Subcutaneous adipose tissue (tissue), 4 donors: ENCODE measurements around the gene UGT2A2. TPM values are rescaled to one million over a fixed set of nuclear protein-coding genes. Genes with fewer than 3 reads are reported as not detected.

Experiments
- total RNA-seq, 4 donors: library from RNA; depleted of rRNA; stranded (reverse); fragments of >200 nt; gene quantifications; one replicate each; pipeline ENCODE4 v1.1.0, GENCODE V29; 2016
- TF ChIP-seq, protein P1 (sequence below): fragments of 450-650 bp; IDR thresholded peaks from one replicate; pipeline ENCODE4 v1.5.1; 2016; ENCODE audit warnings: low read depth, mild to moderate bottlenecking, control low read depth, antibody characterized with exemption, moderate library complexity

UGT2A2 gene
- total RNA-seq, 4 donors from 2014 or later, result not detected

DNA sequence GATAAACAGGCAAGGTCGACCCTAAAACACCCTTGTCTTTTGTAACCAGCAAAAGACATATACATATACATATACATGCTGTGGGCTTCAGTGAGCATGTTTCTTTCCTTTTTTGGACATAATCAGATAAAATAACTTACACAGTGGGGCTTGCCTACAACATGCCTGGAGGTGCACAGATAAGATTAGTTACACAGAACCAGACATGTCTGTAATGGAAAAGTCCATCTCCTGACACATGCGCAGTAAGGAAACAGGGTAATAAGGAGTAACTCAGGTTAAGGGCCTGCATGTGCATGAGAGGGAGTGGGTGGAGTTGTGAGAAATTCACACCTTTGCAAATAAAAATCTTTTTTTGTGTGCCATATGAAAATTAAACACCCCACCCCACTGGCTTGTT, 10.2 kb upstream of the UGT2A2 start:
- TF ChIP-seq, protein P1, sequence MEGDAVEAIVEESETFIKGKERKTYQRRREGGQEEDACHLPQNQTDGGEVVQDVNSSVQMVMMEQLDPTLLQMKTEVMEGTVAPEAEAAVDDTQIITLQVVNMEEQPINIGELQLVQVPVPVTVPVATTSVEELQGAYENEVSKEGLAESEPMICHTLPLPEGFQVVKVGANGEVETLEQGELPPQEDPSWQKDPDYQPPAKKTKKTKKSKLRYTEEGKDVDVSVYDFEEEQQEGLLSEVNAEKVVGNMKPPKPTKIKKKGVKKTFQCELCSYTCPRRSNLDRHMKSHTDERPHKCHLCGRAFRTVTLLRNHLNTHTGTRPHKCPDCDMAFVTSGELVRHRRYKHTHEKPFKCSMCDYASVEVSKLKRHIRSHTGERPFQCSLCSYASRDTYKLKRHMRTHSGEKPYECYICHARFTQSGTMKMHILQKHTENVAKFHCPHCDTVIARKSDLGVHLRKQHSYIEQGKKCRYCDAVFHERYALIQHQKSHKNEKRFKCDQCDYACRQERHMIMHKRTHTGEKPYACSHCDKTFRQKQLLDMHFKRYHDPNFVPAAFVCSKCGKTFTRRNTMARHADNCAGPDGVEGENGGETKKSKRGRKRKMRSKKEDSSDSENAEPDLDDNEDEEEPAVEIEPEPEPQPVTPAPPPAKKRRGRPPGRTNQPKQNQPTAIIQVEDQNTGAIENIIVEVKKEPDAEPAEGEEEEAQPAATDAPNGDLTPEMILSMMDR, result no peak

DNA sequence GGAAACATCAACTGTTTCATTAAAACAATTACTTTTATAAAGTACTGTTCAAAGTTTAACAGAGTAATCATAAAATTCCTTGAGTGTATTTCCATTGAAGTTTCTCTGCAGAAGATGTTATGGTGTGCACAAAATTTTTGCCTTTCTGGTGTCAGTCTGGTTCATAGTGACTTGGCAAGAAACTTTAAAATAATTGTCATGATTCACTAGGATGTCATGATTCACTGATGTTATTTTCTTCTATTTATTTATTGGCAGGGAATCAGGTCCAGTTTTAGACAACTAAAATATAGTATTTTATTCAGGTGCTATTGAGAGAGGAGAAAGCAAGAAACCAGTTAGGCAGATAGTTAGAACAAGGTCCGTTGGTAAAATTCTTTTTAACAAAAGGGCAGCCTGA, 9.8 kb upstream of the UGT2A2 start:
- TF ChIP-seq, protein P1, result no peak

DNA sequence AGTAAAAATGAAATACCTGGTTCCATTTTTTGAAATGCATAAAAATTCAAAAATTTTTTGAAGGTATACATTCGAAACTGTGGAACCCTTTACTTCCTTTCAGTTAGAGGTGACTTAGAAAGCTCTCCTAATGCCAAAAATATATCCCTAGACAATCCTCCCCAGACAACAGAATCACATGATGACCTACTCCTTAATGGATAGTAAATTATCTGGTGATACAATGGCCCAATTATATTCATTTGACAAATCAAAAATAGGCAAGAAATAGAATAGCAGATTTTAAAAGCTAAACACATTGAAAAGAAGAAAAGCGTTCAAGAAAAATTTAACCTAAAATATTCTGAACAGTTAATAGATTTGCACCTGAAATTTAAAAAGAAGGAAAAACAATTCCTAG, 3.5 kb upstream of the UGT2A2 start:
- TF ChIP-seq, protein P1, result no peak

DNA sequence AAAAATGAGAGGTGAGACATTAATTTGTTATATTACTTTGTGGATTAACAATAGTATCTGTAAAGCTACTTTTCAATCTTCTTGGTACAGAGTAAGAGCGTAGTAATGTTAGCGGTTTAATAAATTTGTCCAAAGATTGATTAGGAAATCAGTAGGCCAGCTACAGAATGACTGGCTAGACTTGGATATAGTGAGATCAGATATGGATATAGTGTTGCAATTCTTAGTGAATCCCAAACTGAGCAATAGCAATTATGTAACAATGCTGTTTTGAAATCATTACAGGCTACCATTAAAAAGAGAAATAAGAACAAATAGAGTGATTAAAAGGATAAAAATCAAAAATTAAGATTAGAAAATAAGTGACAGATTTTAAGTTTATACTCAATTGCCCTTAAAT, 847 bp upstream of the UGT2A2 start:
- TF ChIP-seq, protein P1, result no peak

DNA sequence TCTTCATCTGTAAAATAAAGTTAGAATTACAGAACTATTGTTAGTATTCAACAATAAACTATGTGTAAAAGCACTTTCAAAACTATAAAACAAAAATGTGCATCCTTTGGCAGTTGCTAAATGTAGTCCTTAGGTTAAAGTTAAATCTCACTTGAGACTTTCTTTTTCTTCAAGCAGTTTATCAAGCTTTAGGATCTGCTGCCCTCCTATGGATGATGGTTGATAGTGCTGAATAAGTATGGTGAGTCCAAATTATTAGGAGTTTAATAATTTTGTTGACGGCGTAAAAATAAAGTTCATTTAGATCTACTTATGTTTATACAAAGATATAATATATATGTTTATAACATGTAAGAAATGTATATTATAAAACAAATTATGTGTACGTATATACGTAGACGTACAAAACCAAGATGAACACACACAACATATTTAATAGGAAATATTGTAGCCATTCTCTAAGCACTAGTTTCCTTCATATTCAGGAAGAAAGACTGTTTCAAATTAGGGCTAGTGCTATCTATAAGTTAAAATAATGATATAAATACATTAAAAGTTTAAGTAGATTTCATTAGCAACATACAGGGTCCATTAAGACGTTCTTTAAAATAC, 22.3 kb downstream of the UGT2A2 start:
- TF ChIP-seq, protein P1, result no peak

DNA sequence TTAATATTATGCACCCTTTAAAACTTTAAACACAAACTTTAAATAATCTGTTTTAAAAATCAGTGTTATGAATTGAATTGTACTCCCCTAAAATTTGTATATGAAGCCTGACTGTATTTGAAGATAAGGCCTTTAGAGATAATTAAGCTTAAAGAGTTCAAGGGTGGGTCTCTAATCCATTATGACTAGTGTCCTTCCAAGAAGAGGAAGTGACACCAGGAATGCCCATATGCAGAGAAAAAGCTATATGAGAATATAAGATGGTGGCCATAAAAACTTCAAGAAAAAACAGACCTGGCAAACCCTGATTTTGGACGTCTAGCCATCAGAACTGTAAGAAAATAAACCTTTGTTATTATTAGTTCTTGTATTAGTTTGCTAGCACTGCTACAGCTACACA, 29.0 kb downstream of the UGT2A2 start:
- TF ChIP-seq, protein P1, result no peak

DNA sequence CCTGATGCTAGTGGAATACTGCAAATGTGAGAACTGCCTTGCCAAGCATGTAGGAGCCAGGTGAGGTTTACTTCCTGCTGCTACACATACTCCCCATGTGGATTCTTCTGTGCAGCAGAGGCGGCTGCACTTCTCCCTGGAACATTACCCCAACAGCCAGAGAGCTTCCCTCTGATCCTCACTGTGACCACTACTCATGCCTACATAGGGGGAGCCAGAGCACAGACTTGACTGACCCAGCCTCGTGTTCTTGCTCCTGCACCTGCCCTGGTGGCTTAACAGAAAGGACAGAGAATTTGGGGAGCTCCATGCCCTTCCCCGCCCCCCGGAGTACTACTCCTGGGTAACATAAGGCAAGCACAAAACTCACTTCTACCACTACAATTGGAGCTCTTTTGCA, 38.4 kb downstream of the UGT2A2 start:
- TF ChIP-seq, protein P1, result no peak
